ENCODE results near the gene ZNF33B. TPM values are rescaled to one million over a fixed set of nuclear protein-coding genes. Genes with fewer than 3 reads are reported as not detected.
A peak's percentile ranks its signal among the peaks of the same experiment; 100 is the strongest.
"Not testable (repeated sequence)": the region's sequence is repeated elsewhere in the genome, so short reads cannot be mapped to it uniquely, and the experiment has no call there.

Gene ZNF33B
- 43.2 and 43.3 TPM in 2 replicates for total RNA-seq (2022)
- percentile 92 among the genes with signal in this experiment for Bru-seq, nascent RNA
- percentile 85 among the genes with signal in this experiment for BruChase-seq, experiment 1, labeled RNA remaining after a 2-hour chase
- BruChase-seq, experiment 2, labeled RNA remaining after a 6-hour chase, result percentile 82 among the genes with signal in this experiment
- long read RNA-seq, full-length matches to known transcripts, result 3 of 57 reads
- long read RNA-seq, partial matches to known transcripts, result 31 of 57 reads
- long read RNA-seq, other reads (novel, unspliced or antisense), result 23 of 57 reads

DNA sequence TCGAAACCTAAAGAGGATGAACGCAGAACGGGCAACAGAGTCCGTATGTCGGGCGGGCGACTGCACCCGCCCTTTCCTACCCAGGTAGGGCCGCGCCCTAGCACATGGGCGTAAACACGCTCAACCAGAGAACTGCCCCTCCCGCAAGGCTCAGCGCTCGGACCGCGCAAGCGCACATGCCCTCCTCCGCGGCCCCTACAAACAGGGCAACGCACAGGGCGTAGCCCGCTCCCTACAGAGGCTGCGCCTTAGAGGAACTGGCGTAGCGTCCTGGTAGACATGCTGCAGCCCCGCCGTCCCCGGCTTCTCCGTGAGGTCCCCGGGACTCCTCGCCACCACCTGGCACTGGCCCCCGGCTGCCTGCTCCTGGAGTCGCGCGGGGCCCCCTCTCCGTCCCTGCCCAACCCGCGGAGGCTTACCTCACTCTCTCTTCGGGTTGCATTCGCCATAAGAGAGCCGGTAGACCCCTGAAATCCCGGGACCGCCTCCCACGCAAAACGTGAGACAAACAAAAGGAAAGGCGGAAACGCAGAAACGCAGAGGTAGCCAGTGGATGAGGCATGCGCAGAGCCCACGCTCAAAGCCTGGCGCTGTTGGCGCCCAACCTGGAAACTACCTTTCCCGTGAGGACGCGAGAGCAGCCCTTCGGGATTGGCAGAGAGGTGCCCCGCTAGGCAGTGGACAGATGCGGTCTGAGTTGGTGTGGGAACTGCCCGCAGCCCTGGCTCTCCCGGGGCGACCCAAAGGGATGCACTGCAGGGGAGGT, at the start of gene ZNF33B:
Gene ZNF33B (minus strand): TSS at position 516 of the 766 bp plus-strand sequence. CDS start 1,642 bp downstream, outside the sequence.
- peaks cover 27% of the 10 kb centered on the region for H3K4me1 ChIP-seq
- H3K4me1 Mint-ChIP-seq (ENCODE audit: low read depth, unreplicated experiment), result peaks cover 19% of the 10 kb centered on the region
- no peaks in the 10 kb centered on the region for H3K9me3 ChIP-seq
- BruUV-seq (replicated peaks), result no TSS peak
- H3K9me3 Mint-ChIP-seq (ENCODE audit: unreplicated experiment), result no peaks in the 10 kb centered on the region
- POLR2A ChIA-PET, result no interaction called here
- H3K4me3 ChIP-seq (ENCODE audit: low read depth, low read length), result peak within 1 kb of the TSS; percentile 48
- no peaks in the 10 kb centered on the region for H3K36me3 ChIP-seq (ENCODE audit: control insufficient read depth, insufficient read depth, low read length)
- CTCF ChIA-PET, result no interaction called here
- no peaks in the 10 kb centered on the region for H3K27me3 Mint-ChIP-seq (ENCODE audit: insufficient read depth, unreplicated experiment)
- H3K27me3 ChIP-seq (replicated peaks; ENCODE audit: control insufficient read depth, insufficient read depth, low read length), result no peaks in the 10 kb centered on the region
- TF ChIP-seq, protein P1, sequence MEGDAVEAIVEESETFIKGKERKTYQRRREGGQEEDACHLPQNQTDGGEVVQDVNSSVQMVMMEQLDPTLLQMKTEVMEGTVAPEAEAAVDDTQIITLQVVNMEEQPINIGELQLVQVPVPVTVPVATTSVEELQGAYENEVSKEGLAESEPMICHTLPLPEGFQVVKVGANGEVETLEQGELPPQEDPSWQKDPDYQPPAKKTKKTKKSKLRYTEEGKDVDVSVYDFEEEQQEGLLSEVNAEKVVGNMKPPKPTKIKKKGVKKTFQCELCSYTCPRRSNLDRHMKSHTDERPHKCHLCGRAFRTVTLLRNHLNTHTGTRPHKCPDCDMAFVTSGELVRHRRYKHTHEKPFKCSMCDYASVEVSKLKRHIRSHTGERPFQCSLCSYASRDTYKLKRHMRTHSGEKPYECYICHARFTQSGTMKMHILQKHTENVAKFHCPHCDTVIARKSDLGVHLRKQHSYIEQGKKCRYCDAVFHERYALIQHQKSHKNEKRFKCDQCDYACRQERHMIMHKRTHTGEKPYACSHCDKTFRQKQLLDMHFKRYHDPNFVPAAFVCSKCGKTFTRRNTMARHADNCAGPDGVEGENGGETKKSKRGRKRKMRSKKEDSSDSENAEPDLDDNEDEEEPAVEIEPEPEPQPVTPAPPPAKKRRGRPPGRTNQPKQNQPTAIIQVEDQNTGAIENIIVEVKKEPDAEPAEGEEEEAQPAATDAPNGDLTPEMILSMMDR (IDR thresholded peaks at IDR 0.05; ENCODE audit: insufficient read depth in 1 of 2, low read depth in 1 of 2, low read length in 1 of 2, severe bottlenecking in 1 of 2, unreplicated experiment in 1 of 2), result no peak
- H3K36me3 Mint-ChIP-seq (ENCODE audit: insufficient read depth, unreplicated experiment), result peaks cover 53% of the 10 kb centered on the region
- peak; percentile 98 to 99 for DNase-seq
- H3K27ac Mint-ChIP-seq (ENCODE audit: unreplicated experiment), result peak within 1 kb of the TSS; percentile 91
- intact Hi-C loops (cut with micrococcal nuclease; ENCODE audit: unreplicated experiment), result loop anchor here (1.0 to 2.0 kb wide), 4 partner anchors 14 to 144 kb away; partner anchors contain the start of gene BMS1
- H3K4me3 Mint-ChIP-seq (ENCODE audit: unreplicated experiment), result peak within 1 kb of the TSS; percentile 87

DNA sequence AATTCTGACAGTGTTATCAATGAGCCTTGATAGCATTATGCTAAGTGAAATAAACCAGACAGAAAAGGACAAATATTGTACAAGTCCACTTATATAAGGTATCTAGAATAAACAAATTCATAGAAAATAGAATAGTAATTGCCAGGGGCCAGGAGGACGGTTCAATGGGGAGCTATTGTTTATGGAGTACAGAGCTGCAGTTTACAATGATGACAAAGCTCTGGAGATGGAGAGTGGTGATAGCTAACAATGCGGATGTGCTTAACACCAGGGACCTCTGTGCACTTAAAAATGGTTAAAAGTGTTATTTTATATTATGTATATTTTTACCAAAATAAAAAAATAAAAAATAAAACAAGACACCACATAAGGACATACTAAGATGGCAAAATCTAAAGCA, 46.1 kb upstream of the ZNF33B start:
- intact Hi-C loops (cut with micrococcal nuclease; ENCODE audit: unreplicated experiment), result no loop called here
- BruUV-seq (replicated peaks), result no TSS peak
- H3K9me3 Mint-ChIP-seq (ENCODE audit: unreplicated experiment), result no peaks in the 10 kb centered on the region
- no peak overlapping the region for H3K4me3 Mint-ChIP-seq (ENCODE audit: unreplicated experiment)
- DNase-seq, result no peak
- no peaks in the 10 kb centered on the region for H3K27me3 ChIP-seq (replicated peaks; ENCODE audit: control insufficient read depth, insufficient read depth, low read length)
- no peaks in the 10 kb centered on the region for H3K36me3 Mint-ChIP-seq (ENCODE audit: insufficient read depth, unreplicated experiment)
- no peak overlapping the region for H3K4me3 ChIP-seq (ENCODE audit: low read depth, low read length)
- TF ChIP-seq, protein P1 (IDR thresholded peaks at IDR 0.05; ENCODE audit: insufficient read depth in 1 of 2, low read depth in 1 of 2, low read length in 1 of 2, severe bottlenecking in 1 of 2, unreplicated experiment in 1 of 2), result no peak
- no peaks in the 10 kb centered on the region for H3K36me3 ChIP-seq (ENCODE audit: control insufficient read depth, insufficient read depth, low read length)
- ChIA-PET CTCF (no interaction called here), POLR2A (no interaction called here)
- H3K27ac Mint-ChIP-seq (ENCODE audit: unreplicated experiment), result no peak overlapping the region
- no peaks in the 10 kb centered on the region for H3K4me1 ChIP-seq
- H3K9me3 ChIP-seq, result no peaks in the 10 kb centered on the region
- H3K27me3 Mint-ChIP-seq (ENCODE audit: insufficient read depth, unreplicated experiment), result no peaks in the 10 kb centered on the region
- no peaks in the 10 kb centered on the region for H3K4me1 Mint-ChIP-seq (ENCODE audit: low read depth, unreplicated experiment)

GRCh38 chr10:42680267-42680666, 41.9 kb upstream of the ZNF33B start:
- H3K4me3 Mint-ChIP-seq (ENCODE audit: unreplicated experiment), result no peak overlapping the region
- no peak overlapping the region for H3K27ac Mint-ChIP-seq (ENCODE audit: unreplicated experiment)
- H3K36me3 ChIP-seq (ENCODE audit: control insufficient read depth, insufficient read depth, low read length), result no peaks in the 10 kb centered on the region
- peaks cover 10% of the 10 kb centered on the region for H3K9me3 Mint-ChIP-seq (ENCODE audit: unreplicated experiment)
- ChIA-PET CTCF (no interaction called here), POLR2A (no interaction called here)
- H3K4me1 Mint-ChIP-seq (ENCODE audit: low read depth, unreplicated experiment), result no peaks in the 10 kb centered on the region
- BruUV-seq (replicated peaks), result no TSS peak
- no peaks in the 10 kb centered on the region for H3K27me3 ChIP-seq (replicated peaks; ENCODE audit: control insufficient read depth, insufficient read depth, low read length)
- H3K4me1 ChIP-seq, result no peaks in the 10 kb centered on the region
- DNase-seq, result no peak
- TF ChIP-seq, protein P1 (IDR thresholded peaks at IDR 0.05; ENCODE audit: insufficient read depth in 1 of 2, low read depth in 1 of 2, low read length in 1 of 2, severe bottlenecking in 1 of 2, unreplicated experiment in 1 of 2), result no peak
- no peaks in the 10 kb centered on the region; the same call in 1 of the 2 replicates for H3K9me3 ChIP-seq
- H3K4me3 ChIP-seq (ENCODE audit: low read depth, low read length), result no peak overlapping the region
- intact Hi-C loops (cut with micrococcal nuclease; ENCODE audit: unreplicated experiment), result no loop called here
- no peaks in the 10 kb centered on the region for H3K27me3 Mint-ChIP-seq (ENCODE audit: insufficient read depth, unreplicated experiment)
- no peaks in the 10 kb centered on the region for H3K36me3 Mint-ChIP-seq (ENCODE audit: insufficient read depth, unreplicated experiment)

- CTCF ChIA-PET; intact Hi-C loops (cut with micrococcal nuclease; ENCODE audit: unreplicated experiment): not testable (repeated sequence)
These were observed 27.0 kb upstream of the ZNF33B start for GRCh38 chr10:42665181-42665979.

More at GRCh38 chr10:42665181-42665979, 27.0 kb upstream of the ZNF33B start:
- H3K9me3 ChIP-seq; H3K27me3 Mint-ChIP-seq (ENCODE audit: insufficient read depth, unreplicated experiment); DNase-seq; H3K27me3 ChIP-seq (replicated peaks; ENCODE audit: control insufficient read depth, insufficient read depth, low read length); H3K36me3 Mint-ChIP-seq (ENCODE audit: insufficient read depth, unreplicated experiment); POLR2A ChIA-PET; H3K4me3 Mint-ChIP-seq (ENCODE audit: unreplicated experiment); H3K4me3 ChIP-seq (ENCODE audit: low read depth, low read length); H3K36me3 ChIP-seq (ENCODE audit: control insufficient read depth, insufficient read depth, low read length); BruUV-seq (replicated peaks); H3K27ac Mint-ChIP-seq (ENCODE audit: unreplicated experiment): not testable (repeated sequence)
- H3K4me1 ChIP-seq, result peaks cover 11% of the 10 kb centered on the region
- Mint-ChIP-seq H3K4me1 (ENCODE audit: low read depth, unreplicated experiment) (peaks cover 11% of the 10 kb centered on the region), H3K9me3 (ENCODE audit: unreplicated experiment) (peaks cover 40% of the 10 kb centered on the region)
